Dedifferentiated amniotic fluid mesenchymal stem cell (primary cell): ENCODE results near the gene SP4.

Experiments used
- DNase-seq: peaks from one replicate; pipeline ENCODE4 v3.0.0-alpha.2; 2016; ENCODE audit errors: extremely low spot score

SP4 gene

DNA sequence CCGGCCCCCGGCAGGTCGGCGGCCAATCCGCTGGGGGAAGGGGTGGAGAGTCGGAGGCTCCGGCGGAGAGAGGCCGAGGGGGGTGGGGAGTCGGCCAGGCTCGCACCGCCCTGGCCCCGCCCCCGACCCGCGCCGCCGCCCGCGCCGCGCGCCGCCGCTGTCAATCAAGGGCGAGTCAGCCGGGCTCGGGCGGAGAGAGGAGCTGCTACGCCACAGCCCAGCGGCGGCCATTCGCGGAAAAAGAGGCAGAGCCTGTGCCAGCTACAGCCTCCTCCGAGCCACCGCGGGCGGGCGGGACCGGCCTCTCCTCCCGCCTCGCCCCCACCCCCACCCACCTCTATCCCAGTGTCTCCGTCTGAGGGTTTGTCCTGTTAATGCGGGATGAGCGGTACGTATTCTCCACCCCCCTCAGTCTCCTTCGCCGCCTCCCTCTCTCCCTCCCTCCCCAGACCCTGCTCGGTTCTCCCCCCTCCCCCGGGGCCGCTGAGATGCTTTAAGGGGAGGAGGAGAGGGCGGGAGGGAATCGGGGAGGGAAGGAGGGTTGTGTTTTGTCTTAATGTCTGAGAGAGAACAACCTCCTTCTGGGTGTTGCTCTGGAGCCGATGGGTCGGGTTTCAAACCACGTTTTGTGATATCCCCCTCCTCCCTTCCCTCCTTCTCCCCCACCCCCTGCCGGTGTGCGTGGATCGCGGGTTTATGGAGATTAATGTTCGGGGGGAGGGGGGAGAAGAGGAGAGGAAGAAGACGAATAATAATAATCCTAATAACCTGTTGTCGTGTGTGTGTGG, at the start of gene SP4:
Gene SP4, plus strand, starts transcription at position 213 of the 788 bp plus-strand sequence. Its CDS starts 169 bp downstream, at position 382.
- peak; percentile 89 for DNase-seq

DNA sequence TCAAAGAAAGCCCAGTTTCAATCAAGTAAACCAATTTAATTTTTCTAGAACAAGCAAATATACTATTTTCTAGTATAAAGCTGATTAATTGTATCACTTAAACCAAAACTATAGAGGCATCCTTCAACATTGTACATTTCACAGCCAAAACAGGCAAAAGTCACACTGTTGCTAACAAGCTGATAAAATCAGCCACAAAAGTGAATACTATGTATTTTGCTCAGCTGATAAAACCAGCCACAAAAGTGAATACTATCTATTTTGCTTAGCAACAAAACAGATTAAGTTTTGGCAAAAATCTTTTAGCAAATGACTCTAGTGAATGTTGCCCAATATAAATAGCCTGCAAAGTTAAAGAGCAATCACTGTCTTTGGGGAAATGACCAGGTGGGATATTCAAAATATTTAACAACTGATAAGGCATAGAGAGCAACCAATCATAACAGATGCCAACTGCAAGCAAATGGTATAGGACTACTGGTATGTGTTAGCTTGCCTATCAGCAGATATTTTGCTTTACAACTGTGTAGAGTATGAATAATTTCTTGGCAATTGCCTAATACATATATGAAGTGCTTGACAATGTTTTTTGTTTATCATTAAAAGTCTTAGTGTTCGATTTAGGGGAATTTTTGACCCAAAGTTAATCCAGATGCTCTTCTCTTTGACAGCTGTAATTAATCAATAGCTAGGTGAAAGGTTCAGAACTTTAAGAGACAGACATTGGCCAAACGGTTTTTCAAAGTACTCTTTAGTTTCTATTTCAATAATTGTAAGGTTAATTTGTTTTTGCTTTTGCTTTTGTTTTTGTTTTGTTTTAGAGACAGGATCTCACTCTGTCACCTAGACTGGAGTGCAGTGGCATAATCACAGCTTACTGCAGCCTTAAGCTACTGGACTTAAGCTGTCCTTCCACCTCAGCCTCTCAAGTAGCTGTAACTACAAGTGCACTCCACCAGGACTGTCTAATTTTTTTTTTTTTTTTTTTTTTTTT, 44.4 kb upstream of the SP4 start:
- no peak for DNase-seq

DNA sequence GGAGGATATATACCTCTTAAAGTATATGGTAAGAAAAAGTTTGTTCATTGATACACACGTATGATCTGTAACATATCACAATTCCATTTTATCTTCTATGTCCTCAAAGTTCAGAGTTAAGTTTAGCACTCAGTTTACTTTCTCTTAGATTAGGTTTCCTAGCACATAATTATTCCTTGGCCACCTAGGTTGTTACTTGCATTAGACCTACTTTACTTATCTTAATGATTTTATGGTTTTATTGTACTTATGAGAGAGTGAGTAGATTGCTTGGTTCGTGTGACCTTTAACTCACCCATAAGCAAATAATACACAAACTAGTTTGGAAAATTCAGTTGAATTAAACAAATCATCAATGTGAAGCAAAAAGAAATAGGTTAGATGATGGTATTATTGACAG, 33.9 kb upstream of the SP4 start:
- DNase-seq, result no peak

GRCh38 chr7:21401944-21402343, 25.9 kb upstream of the SP4 start:
- no peak for DNase-seq

DNA sequence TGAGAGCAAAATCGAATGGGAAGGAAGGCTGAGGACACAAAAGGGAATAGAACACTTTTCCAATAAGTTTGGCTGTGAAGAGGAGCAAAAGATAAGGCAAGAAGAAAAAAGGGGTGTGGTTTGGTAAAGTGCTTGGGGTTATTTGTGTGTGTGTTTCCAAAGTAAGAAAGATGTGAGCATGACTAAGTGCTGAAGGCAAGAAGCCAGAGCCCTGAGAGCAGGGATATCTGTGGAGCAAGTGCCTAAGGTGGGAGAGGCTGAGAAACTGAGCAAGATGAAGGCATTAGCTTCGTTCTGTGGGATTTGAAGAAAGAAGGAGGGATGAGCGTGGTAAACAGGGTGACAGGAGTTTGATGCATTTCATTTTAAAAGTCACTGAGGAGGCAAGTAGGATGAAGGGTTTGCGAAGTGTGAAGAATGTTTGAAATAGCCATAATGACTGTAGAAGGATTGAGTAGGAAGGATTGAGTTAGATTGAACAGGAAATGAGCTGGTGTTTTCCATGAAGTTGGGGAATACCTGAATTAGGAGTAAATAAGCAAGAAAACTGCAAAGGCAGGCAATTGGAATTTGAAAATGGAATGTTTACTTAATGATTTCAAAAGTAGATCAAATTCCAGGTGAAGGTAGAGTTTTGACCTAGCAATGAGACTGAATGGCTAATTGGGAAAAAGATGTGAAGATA, 19.9 kb upstream of the SP4 start:
- DNase-seq, result no peak

GRCh38 chr7:21408481-21408820, 19.4 kb upstream of the SP4 start:
- no peak for DNase-seq

DNA sequence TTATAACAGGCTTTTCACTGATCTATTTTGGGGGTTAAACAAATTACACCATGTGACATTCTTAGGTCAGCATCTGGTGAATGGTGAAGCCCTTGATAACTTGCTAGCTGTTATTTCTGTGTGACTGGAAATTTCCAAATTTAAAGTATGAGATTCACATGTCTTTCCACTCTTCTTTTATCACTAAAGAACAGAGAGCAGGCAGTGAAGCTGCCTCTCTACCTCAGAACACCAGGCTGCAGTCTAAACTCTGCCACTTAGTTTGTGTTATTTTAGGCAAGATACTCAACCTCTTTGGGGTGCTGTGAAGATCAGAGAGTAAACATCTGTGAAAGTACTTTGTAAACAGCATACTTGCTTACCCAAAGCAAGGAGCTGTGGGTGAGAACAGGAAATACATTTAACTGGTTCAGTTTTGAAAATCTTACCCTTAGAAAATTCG, 15.5 kb upstream of the SP4 start:
- no peak for DNase-seq

DNA sequence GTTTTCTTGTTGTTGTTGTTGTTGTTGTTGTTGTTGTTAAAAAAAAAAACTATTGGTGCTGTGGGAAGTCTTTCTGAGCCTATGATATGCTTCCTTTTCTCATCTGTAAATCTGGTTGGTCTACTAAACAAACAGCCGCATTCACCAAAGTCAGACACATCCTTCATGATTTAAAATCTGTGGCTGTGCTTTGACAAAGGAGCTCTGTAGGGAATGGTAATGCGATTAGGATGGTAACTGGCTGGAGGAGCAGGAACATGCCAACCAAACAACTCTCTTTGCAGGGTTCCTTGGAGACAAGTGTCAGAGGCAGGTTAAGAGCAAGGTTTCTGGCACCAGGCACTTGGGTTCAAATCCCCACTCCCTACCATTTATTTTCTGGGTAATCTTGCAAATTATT, 14.9 kb upstream of the SP4 start:
- no peak for DNase-seq

GRCh38 chr7:21413502-21413901, 14.4 kb upstream of the SP4 start:
- no peak for DNase-seq

DNA sequence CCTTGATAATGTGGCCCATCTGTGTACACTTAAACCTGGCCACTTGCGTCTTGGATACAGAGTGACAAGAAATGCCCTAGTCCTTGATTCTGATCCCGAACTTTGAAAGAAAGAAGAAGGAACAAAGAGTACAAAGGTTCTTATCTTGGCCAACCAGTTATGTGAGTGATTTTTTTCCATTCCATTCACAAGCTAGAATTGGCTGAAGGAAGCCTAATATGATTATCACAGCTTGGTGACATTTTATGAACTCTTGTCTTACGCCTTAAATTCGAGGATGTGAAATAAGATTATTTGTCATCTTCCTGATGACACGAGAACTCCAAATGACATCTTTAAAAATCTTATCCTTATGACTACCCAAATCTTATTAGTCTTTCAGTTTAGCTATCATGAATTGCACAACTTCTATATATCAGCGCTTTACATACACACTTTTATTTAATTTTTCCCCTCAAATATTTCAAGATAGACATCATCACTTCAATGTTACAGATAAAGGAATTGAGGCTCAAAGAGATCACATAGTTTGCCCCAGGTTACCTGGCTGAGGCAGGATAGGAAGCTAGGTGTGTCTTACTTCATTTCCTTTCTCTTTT, 13.0 kb upstream of the SP4 start:
- DNase-seq, result no peak

GRCh38 chr7:21417647-21418046, 10.2 kb upstream of the SP4 start:
- DNase-seq, result no peak

DNA sequence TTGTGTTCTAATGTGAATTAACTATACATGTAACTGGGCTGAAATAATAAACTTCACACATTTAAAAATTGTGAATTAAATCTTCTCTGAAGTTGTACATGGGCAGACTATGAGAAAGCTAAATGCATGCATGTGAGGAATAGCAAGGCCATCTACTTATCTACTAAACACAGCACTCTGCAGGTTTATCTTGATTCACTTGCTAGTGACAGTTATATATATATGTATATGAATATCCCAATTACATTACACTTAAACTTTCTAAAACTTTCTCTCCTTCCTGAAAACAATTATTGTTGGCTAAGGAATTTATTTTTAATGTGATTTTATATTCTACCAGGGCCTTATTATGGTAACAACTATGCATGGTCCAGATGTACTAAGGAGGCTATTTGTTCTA, 5.1 kb upstream of the SP4 start:
- no peak for DNase-seq

- no peak for DNase-seq
These were observed 2.6 kb upstream of the SP4 start for GRCh38 chr7:21425290-21425689.

DNA sequence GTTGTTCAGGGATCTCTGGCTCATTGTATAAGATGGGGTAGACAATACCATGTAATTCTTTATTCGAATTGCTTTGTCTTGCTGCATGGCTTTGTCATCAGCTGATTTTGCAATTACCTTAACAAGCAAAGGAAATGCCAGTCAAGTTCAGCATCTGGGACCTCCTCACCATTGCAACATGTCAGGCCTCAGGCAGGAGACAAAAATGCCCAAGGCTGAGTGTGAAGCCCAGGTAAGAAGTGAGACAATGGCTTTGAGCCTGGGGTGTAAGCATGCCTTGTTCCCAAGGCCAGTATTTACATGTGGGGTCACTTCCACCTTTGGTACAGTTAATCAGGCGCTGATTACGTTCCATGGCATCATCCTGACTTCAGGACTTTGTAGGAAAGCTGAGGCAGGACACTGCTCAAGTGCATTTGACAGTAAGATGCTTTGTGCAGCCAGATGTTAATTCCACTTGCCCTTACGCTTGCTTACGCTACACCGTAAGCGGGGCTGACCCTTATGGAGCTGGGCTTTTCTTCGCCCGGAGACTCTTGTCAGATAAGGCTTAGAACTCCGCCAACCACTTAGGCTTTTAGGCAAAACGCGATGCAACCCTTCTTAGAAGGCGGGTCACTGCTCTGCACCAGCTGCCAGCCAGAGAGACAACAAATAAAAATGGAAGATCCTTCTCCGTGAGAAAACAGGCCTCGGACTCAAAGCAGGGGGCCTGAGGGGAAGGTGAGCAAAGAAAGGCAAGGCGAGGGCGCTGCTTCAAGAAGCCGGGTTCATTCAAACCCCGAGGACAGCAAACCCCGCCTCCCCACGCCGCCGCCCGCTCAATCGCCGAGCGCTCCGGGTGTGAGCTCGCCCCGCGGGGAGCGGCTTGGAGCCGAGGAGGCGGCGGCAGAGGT, 1.3 kb upstream of the SP4 start:
- no peak for DNase-seq

- peak; percentile 98 for DNase-seq
These were observed 557 bp upstream of the SP4 start for GRCh38 chr7:21427182-21427870.

- DNase-seq, result no peak
These were observed 717 bp downstream of the SP4 start for GRCh38 chr7:21428659-21428941.

- DNase-seq, result no peak
These were observed 1.1 kb downstream of the SP4 start for GRCh38 chr7:21429021-21429420.

DNA sequence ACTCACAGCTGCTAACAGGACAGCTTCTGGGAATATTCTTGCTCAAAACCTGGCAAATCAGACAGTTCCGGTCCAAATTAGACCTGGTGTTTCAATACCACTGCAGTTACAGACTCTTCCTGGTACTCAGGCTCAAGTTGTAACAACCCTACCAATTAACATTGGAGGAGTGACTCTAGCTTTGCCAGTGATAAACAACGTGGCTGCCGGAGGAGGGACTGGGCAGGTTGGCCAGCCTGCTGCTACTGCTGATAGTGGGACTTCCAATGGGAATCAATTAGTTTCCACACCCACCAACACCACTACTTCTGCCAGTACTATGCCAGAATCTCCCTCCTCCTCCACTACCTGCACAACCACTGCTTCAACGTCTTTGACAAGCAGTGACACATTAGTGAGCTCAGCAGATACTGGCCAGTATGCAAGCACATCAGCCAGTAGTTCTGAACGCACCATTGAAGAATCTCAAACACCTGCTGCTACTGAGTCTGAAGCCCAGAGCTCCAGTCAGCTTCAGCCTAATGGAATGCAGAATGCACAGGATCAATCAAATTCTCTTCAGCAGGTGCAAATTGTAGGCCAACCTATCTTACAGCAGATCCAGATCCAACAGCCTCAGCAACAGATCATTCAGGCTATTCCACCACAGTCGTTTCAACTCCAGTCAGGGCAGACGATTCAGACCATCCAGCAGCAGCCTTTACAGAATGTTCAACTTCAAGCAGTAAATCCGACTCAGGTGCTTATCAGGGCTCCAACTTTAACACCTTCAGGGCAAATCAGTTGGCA, 2.1 kb downstream of the SP4 start:
- DNase-seq, result no peak

DNA sequence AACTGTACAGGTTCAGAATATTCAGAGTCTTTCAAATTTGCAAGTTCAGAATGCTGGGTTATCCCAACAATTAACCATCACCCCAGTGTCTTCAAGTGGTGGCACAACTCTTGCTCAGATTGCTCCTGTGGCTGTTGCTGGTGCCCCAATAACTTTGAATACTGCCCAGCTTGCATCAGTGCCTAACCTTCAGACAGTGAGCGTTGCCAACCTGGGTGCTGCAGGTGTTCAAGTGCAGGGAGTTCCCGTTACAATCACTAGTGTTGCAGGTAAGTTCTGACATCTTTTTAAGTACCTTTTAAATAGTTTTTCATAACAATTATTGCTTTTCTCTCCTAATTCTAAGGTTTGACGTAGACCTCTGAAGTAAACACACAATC, 2.7 kb downstream of the SP4 start:
- no peak for DNase-seq
